LHCN-M2 (cell line): ENCODE measurements around the gene TMEM238. TPM values are rescaled to one million over a fixed set of nuclear protein-coding genes. Genes with fewer than 3 reads are reported as not detected.

Source experiments
- DNase-seq: peaks from one replicate; pipeline ENCODE4 v3.0.0-alpha.2; 2012; ENCODE audit warnings: low read depth
- total RNA-seq: library from RNA; depleted of rRNA; stranded (reverse); fragments of >200 nt; gene quantifications from 2 replicates; pipeline ENCODE4 v1.2.3, GENCODE V29; 2014

The TMEM238 gene
- total RNA-seq, 1 experiment from 2014 or later = not detected

GRCh38 chr19:55379174-55379573, 4.9 kb downstream of the TMEM238 start:
- DNase-seq = peak; percentile 72

DNA sequence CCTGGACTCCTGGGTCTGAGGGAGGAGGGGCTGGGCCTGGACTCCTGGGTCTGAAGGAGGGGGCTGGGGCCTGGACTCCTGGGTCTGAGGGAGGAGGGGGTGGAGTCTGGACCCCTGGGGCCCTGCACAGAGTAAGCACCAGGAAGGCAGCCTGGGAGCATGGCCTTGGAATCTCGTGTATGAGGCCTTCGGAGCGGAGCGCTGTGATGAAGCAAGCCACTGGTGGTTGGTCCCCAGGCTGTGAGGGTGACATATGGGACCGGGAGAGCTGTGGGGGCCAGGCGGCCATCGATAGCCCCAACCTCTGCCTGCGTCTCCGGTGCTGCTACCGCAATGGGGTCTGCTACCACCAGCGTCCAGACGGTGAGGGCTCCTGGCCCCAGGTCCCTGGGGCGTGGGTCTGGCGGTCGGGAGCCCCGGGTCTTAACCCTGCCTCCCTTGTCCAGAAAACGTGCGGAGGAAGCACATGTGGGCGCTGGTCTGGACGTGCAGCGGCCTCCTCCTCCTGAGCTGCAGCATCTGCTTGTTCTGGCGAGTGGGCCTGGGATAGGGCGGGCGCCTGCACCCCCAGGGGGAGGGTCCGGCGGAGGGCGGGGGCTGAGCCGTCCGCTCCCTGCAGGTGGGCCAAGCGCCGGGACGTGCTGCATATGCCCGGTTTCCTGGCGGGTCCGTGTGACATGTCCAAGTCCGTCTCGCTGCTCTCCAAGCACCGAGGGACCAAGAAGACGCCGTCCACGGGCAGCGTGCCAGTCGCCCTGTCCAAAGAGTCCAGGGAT, 6.5 kb downstream of the TMEM238 start:
- DNase-seq = no peak

DNA sequence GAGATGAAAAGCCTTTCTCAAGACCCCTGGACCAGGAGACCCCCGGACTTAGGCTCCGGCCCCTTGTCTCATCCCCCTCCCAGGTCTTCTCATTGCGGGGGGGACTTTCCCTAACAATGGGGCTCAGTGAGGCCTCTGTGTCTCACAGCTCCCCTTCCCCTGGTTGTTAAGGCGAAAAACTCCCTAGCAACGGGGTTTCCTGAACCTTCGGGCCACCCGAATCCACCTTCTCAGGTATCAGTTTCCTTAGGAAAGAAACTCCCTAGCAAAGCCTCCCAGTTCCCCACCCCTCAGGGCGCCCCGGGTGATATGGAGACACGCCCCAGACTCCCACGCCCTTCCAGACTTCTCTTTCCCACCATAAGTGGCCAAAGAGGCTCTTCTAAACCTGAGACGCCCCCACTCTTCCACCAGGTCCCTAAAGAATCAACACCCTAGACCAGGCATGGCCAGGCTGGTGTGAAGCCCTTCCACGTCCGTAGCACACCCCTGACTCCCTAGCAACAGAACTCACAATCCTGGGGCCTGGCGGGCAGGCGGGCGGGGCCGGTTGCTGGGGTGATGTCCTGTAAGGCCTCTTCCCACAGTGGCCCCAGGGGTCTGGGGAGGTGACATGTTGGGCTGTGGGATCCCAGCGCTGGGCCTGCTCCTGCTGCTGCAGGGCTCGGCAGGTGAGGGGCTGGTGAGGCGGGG, 7.7 kb downstream of the TMEM238 start, which contains the start of gene TMEM190:
TSS of gene TMEM190 (plus strand) at position 586 of the 693 bp plus-strand sequence. CDS start at position 614, 28 bp downstream.
- DNase-seq = no peak

GRCh38 chr19:55373993-55374757, 9.9 kb downstream of the TMEM238 start:
- DNase-seq = no peak

DNA sequence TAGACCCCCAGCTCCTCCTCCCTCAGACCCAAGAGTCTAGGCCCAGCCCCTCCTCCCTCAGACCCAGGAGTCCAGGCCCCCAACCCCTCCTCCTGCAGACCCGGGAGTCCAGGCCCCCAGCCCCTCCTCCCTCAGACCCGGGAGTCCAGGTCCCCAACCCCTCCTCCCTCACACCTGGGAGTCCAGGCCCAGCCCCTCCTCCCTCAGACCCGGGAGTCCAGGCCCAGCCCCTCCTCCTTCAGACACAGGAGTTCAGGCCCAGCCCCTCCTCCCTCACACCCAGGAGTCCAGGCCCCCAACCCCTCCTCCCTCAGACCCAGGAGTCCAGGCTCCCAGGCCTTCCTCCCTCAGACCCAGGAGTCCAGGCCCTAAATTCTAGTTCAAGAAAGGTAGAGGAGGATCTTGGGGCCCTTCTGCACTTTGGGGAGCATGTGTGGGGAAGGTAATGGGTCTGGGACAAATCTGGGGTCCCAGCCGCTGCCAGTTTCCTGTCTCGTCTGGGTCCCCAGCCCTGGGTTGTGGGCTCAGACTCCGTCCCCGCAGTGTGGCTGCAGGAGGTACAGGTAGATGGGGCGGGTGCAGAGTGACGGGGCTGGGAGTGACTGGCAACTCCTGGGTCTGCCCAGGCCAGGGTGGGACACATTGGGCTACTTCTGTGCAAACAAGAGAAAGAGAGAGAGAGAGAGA, 10.6 kb downstream of the TMEM238 start:
- no peak for DNase-seq

GRCh38 chr19:55372316-55373081, 11.6 kb downstream of the TMEM238 start:
- DNase-seq = no peak

DNA sequence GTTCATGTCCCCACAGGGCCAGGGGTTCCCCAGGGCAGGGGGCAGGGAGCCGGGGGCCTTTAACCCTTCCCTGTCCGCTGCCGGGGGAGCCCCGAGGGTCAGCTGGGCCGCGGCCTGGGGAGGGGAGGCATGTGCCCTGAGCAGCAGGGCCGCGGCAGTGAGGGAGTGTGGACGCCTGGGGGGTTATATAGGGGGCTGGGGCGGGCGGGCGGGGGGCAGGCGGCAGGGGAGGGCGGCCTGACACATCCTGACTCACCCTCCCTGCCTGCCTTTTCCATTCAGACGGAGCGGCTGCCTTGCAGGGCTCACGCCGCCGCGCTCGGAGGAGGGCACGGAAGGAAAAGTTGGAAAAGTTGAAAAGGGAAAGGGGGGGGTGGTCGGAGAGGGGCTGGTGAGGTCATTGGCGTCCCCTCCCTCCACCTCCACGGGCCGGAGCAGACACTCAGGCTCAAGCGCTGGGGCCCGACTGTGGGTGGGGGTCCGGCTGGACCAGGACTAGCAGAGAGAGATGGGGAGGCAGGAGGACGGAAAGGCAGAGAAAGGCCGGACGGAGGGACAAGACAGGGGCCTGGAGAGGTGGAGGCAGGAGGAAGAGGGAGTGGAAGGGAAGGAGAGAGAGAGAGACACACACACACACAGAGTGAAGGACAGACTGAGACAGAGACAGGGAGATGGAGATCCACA, 13.6 kb downstream of the TMEM238 start, which contains the start of gene IL11:
TSS of gene IL11 (minus strand) at position 159 of the 684 bp plus-strand sequence. CDS start at position 6, 153 bp downstream.
- DNase-seq = no peak

- peak; percentile 57 for DNase-seq
Measured at GRCh38 chr19:55369653-55370304, 14.3 kb downstream of the TMEM238 start.

DNA sequence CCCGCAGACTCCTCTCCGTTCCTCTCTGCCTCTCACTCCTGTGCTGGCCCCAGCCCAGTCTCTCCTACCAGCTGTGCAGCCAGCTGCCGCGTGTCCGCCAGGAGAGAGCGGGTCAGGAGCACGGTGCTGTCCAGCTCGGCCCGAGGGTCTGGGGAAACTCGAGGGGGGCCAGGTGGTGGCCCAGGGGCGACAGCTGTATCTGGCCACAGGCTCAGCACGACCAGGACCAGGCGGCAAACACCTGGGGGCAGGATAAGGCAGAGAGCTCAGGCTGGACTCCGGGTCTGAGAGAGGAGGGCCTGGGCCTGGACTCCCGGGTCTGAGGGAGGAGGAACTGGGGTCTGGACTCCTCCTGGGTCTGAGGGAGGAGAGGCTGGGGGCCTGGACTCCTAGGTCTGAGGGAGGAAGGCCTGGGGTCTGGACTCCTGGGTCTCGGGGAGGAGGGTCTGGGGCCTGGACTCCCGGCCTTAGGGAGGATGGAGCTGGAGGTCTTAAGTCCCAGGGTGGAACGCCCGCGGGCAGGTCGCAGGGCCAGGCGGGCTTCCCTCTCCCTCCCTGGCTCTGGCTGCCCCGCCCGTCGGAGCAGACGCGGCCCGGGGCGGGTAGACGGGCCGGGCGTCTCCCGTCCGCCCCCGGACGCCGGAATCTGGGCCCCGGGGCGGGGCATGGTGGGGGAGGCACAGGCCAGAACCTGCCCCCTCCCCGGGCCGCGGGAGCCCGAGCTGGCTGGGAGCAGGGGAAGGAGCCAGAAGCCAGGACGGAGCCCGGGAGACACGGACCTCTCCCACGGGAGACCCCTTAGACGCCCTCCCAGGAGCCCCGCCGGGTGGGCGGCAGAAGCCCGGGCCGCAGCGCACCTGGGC, 15.2 kb downstream of the TMEM238 start:
- no peak for DNase-seq

DNA sequence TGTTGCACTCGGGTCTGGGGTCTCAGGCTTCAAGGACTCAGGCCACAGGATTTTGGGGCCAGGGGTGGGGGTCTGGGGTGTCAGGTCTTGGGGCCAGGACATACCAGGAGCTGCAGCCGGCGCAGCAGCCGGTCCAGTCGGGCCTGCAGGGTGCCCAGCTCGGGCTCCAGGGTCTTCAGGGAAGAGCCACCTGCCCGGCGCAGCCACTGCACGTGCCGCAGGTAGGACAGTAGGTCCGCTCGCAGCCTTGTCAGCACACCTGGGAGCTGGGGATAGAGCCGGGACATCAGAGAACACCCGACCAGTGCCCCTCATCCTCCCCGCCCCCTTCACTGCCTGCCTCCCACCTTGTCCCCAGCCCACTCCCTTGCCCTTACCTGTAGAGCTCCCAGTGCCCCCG, 16.0 kb downstream of the TMEM238 start:
- no peak for DNase-seq

DNA sequence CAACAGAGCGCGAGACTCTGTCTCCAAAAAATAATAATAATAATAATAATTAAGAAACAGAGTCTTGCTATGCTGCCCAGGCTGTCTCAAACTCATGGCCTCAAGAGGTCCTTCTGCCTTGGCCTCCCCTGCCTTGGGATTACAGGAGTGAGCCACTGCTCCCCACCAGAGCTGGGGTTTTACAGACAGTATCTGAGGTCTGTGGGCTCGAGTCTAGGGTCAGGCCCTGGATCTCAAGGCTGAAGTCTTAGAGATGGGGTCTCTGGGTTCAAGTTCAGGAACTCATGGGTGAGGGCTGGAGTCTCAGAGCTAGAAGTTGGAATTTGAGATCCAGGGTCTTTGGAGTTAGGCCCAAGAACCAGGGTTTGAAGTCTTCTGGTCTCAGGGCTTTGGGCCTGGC, 17.3 kb downstream of the TMEM238 start:
- DNase-seq = no peak

GRCh38 chr19:55365964-55366363, 18.1 kb downstream of the TMEM238 start:
- no peak for DNase-seq

GRCh38 chr19:55365245-55365644, 18.8 kb downstream of the TMEM238 start:
- DNase-seq = no peak

- no peak for DNase-seq
Measured at GRCh38 chr19:55362990-55363716, 20.9 kb downstream of the TMEM238 start, which contains the start of gene GARIN5B. Gene GARIN5B, minus strand, starts transcription at chr19:55363260. Its CDS starts 194 bp downstream, at chr19:55363066.

- no peak for DNase-seq
Measured at GRCh38 chr19:55362174-55362989, 21.7 kb downstream of the TMEM238 start.

DNA sequence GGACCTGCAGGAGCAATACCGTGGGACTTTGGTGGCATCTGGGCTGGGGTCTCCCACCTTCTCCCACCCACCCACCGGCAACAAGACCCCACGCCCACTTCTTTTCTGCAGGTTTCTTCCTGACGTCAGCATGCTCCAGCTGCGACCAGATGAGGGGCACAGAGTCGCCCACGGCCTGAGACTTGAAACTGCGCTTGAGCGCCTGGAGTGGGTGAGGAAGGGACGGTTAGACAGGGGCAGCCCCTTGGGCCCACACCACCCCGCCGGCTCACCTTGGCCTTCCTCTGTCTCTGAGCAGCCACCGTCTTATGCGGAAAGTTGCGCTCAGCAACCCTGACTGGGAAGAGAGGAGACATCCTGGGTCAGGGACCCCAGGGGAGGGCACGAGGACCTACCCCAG, 23.2 kb downstream of the TMEM238 start:
- DNase-seq = no peak
